Measurements from ENCODE around the gene QKI.

The QKI gene

GRCh38 chr6:163386329-163386908, 28.1 kb upstream of the QKI start:
- Histone ChIP-seq H3K9ac (no peak overlapping the region), H3K4me1 (ENCODE audit: low read depth, poor library complexity, severe bottlenecking) (no peaks in the 10 kb centered on the region), H3K4me3 (IDR thresholded peaks at IDR 0.05; ENCODE audit: insufficient read depth, low read depth, low read length) (no peak overlapping the region), H3K4me2 (no peak overlapping the region), H3K27ac (no peak overlapping the region), H3K79me2 (ENCODE audit: insufficient read depth, low read depth) (no peaks in the 10 kb centered on the region), H3K36me3 (ENCODE audit: insufficient read depth) (no peaks in the 10 kb centered on the region), H2AFZ (ENCODE audit: low read depth) (no peak overlapping the region), H4K20me1 (ENCODE audit: insufficient read depth) (no peaks in the 10 kb centered on the region), H3K27me3 (ENCODE audit: insufficient read depth, low read depth) (no peaks in the 10 kb centered on the region)
- TF ChIP-seq CTCF (conservative IDR thresholded peaks at IDR 0.05; ENCODE audit: low read depth, low read length) = no peak

- no peak for TF ChIP-seq CTCF (conservative IDR thresholded peaks at IDR 0.05; ENCODE audit: low read depth, low read length)
- Histone ChIP-seq H2AFZ (ENCODE audit: low read depth) (no peak overlapping the region), H3K27me3 (ENCODE audit: insufficient read depth, low read depth) (no peaks in the 10 kb centered on the region)
Measured at GRCh38 chr6:163387317-163387716, 27.2 kb upstream of the QKI start.

GRCh38 chr6:163389354-163389753, 25.2 kb upstream of the QKI start:
- Histone ChIP-seq H3K27ac (no peak overlapping the region), H4K20me1 (ENCODE audit: insufficient read depth) (no peaks in the 10 kb centered on the region), H2AFZ (ENCODE audit: low read depth) (no peak overlapping the region), H3K4me1 (ENCODE audit: low read depth, poor library complexity, severe bottlenecking) (no peaks in the 10 kb centered on the region), H3K27me3 (ENCODE audit: insufficient read depth, low read depth) (no peaks in the 10 kb centered on the region), H3K4me2 (no peak overlapping the region), H3K9ac (no peak overlapping the region), H3K79me2 (ENCODE audit: insufficient read depth, low read depth) (no peaks in the 10 kb centered on the region), H3K4me3 (IDR thresholded peaks at IDR 0.05; ENCODE audit: insufficient read depth, low read depth, low read length) (no peak overlapping the region), H3K36me3 (ENCODE audit: insufficient read depth) (no peaks in the 10 kb centered on the region)
- TF ChIP-seq CTCF (conservative IDR thresholded peaks at IDR 0.05; ENCODE audit: low read depth, low read length) = no peak

More at GRCh38 chr6:163387317-163387716, 27.2 kb upstream of the QKI start:
- H3K4me1 ChIP-seq (ENCODE audit: low read depth, poor library complexity, severe bottlenecking) = no peaks in the 10 kb centered on the region
- no peak overlapping the region for H3K9ac ChIP-seq
- H3K27ac ChIP-seq = no peak overlapping the region
- H4K20me1 ChIP-seq (ENCODE audit: insufficient read depth) = no peaks in the 10 kb centered on the region
- no peaks in the 10 kb centered on the region for H3K36me3 ChIP-seq (ENCODE audit: insufficient read depth)
- no peak overlapping the region for H3K4me2 ChIP-seq
- H3K79me2 ChIP-seq (ENCODE audit: insufficient read depth, low read depth) = no peaks in the 10 kb centered on the region
- H3K4me3 ChIP-seq (IDR thresholded peaks at IDR 0.05; ENCODE audit: insufficient read depth, low read depth, low read length) = no peak overlapping the region

GRCh38 chr6:163390770-163391169, 23.7 kb upstream of the QKI start:
- Histone ChIP-seq H3K4me3 (IDR thresholded peaks at IDR 0.05; ENCODE audit: insufficient read depth, low read depth, low read length) (no peak overlapping the region), H3K36me3 (ENCODE audit: insufficient read depth) (no peaks in the 10 kb centered on the region), H3K4me2 (no peak overlapping the region), H3K27me3 (ENCODE audit: insufficient read depth, low read depth) (no peaks in the 10 kb centered on the region), H3K27ac (no peak overlapping the region), H4K20me1 (ENCODE audit: insufficient read depth) (no peaks in the 10 kb centered on the region), H3K4me1 (ENCODE audit: low read depth, poor library complexity, severe bottlenecking) (no peaks in the 10 kb centered on the region), H2AFZ (ENCODE audit: low read depth) (no peak overlapping the region), H3K9ac (no peak overlapping the region), H3K79me2 (ENCODE audit: insufficient read depth, low read depth) (no peaks in the 10 kb centered on the region)
- TF ChIP-seq CTCF (conservative IDR thresholded peaks at IDR 0.05; ENCODE audit: low read depth, low read length) = no peak
